Measurements from ENCODE around the gene SLC1A3.

SLC1A3 gene

DNA sequence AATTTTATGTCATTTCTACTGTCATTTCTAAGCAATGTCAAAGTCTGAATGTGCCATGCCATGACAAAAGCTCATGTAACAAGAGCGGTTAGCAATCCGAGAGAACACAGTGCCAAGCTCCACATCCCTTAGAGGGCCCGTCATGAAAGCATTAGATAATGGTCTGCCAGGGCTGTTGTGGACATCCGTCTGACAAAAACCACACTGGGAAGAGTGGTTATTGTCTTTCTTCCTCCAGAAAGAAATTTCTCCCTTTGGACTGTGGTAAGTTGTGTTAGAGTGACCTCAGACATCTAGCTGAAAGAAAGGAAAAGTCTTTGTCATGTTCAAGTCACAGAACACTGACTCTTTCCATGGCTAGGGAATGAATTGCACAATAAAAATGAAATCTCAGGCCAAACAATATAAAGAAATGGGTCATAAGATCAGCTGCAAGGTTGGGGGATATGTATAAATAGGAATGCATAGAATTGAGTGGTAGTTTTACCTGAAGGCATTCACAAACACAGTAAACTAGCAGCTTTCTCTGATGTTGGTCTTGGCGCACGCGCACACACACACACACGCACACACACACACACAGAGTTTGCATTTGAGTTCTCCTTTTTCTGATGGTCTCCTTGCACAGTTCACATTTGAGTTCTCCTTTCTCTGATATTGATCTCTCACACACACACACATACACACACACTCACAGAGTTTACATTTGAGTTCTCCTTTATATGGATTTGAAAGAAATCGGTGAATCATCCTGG lies 5.3 kb downstream of the SLC1A3 start:
- H3K27ac ChIP-seq, result no peak overlapping the region
- TF ChIP-seq CTCF (conservative IDR thresholded peaks at IDR 0.05) (no peak), ZFX (IDR thresholded peaks at IDR 0.05) (no peak)

DNA sequence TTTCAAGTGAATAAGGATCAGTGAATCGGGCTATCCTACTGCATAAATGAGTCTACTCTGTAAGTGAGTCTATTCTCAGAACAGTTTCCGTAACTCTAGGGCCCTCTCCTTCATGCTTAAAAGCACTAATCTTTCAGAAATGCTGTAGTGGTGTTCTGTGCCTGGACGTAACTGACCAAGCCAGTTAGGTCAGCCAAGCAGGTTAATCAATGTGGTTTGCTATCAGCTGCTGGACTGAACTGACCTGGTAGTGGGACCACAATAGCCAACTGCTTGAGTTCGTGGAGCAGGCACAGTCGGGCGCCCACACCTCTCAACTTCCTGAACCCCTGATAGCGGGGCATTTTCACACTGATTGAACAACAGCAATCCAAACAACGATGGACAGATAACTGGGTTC lies 6.8 kb downstream of the SLC1A3 start:
- no peak for TF ChIP-seq ZFX (IDR thresholded peaks at IDR 0.05)
- no peak for TF ChIP-seq CTCF (conservative IDR thresholded peaks at IDR 0.05)
- H3K27ac ChIP-seq, result no peak overlapping the region

- no peak for TF ChIP-seq CTCF (conservative IDR thresholded peaks at IDR 0.05)
- no peak for TF ChIP-seq ZFX (IDR thresholded peaks at IDR 0.05)
- H3K27ac ChIP-seq, result no peak overlapping the region
These were observed 7.6 kb downstream of the SLC1A3 start for GRCh38 chr5:36613771-36614656.

- no peak for TF ChIP-seq ZFX (IDR thresholded peaks at IDR 0.05)
- no peak for TF ChIP-seq CTCF (conservative IDR thresholded peaks at IDR 0.05)
- H3K27ac ChIP-seq, result no peak overlapping the region
These were observed 8.4 kb downstream of the SLC1A3 start for GRCh38 chr5:36614657-36615308.

GRCh38 chr5:36619012-36619635 lies 12.7 kb downstream of the SLC1A3 start:
- no peak overlapping the region for H3K27ac ChIP-seq
- TF ChIP-seq CTCF (conservative IDR thresholded peaks at IDR 0.05) (no peak), ZFX (IDR thresholded peaks at IDR 0.05) (no peak)

- no peak overlapping the region for H3K27ac ChIP-seq
- TF ChIP-seq ZFX (IDR thresholded peaks at IDR 0.05) (no peak), CTCF (conservative IDR thresholded peaks at IDR 0.05) (no peak)
These were observed 15.6 kb downstream of the SLC1A3 start for GRCh38 chr5:36621985-36622384.

All from C4-2B (cell line).